H1 (cell line): Measurements from ENCODE around the gene LIMA1. TPM values are rescaled to one million over a fixed set of nuclear protein-coding genes. Genes with fewer than 3 reads are reported as not detected.

Experiments
- CEBPB ChIP-seq: IDR thresholded peaks from 2 replicates; pipeline ENCODE4 v1.6.1; 2012; ENCODE audit warnings: low read depth, low read length
- CHD1 ChIP-seq: IDR thresholded peaks from 2 replicates; pipeline ENCODE4 v1.6.1; 2012; ENCODE audit warnings: low read depth, low read length, improper control_type of control experiment
- KDM5A ChIP-seq: fragments of 200-600 bp; IDR thresholded peaks from 2 replicates; pipeline ENCODE4 v1.7.1; 2012; ENCODE audit warnings: mild to moderate bottlenecking, low read length, inconsistent platforms, mixed read lengths
- PHF8 ChIP-seq: fragments of 200-600 bp; sonication (generic); conservative IDR thresholded peaks from 2 replicates; pipeline ENCODE4 v1.7.1; 2012; ENCODE audit warnings: low read depth, mild to moderate bottlenecking, inconsistent platforms, low read length, moderate library complexity
- RAD21 ChIP-seq, 2 experiments: IDR thresholded peaks in 1 of 2; conservative IDR thresholded peaks in 1 of 2; 2 replicates each; pipeline ENCODE4 v1.6.1; 2011; ENCODE audit warnings: low read depth in 2 of 2, low read length in 2 of 2, improper control_type of control experiment in 1 of 2, inconsistent platforms in 1 of 2, mild to moderate bottlenecking in 1 of 2, moderate library complexity in 1 of 2
- RXRA ChIP-seq: IDR thresholded peaks from 2 replicates; pipeline ENCODE4 v1.6.1; 2011; ENCODE audit warnings: low read depth, mild to moderate bottlenecking, low read length, moderate library complexity; ENCODE audit not compliant: insufficient read depth
- SP1 ChIP-seq: IDR thresholded peaks from 2 replicates; pipeline ENCODE4 v1.6.1; 2011; ENCODE audit warnings: low read depth, low read length
- polyA plus RNA-seq, 7 experiments: library from polyadenylated mRNA; depleted of rRNA in 3 of 7; stranded (reverse) in 5 of 7; unstranded in 2 of 7; fragments of >200 nt in 5 of 7; fragments of 200-250 nt in 2 of 7; gene quantifications; 1 replicate in 5 of 7; 2 replicates in 1 of 7; 4 replicates in 1 of 7; pipeline versions ENCODE4 v1.2.1 to v1.2.3, GENCODE V29; 2011 to 2013; ENCODE audit warnings: missing spikeins in 2 of 7, mixed read lengths in 2 of 7
- total RNA-seq: library from RNA; stranded (reverse); fragmentation: NEBNext Ultra II Directional; extraction: Animal tissue kit (Norgen Biotek cat#: 25700); gene quantifications from 2 replicates; pipeline ENCODE4 v1.2.1, GENCODE V29; 2021

The LIMA1 gene
- total and polyA plus RNA-seq, 2 of the 8 experiments (the other 6 are each of a cell fraction or from before 2014, with no cell fraction given), result 12.7 to 47.6 TPM

- TF ChIP-seq SP1 (no peak), PHF8 (no peak), RXRA (no peak), CHD1 (no peak), CEBPB (no peak), KDM5A (no peak), RAD21 (IDR thresholded peaks at IDR 0.05 in 1 of 2, conservative IDR thresholded peaks at IDR 0.05 in 1 of 2; ENCODE audit: low read depth in 2 of 2, low read length in 2 of 2) (no peak)
Observed at GRCh38 chr12:50231346-50231745, 52.0 kb downstream of the LIMA1 start (continued).
